ENCODE data around the gene PLEKHA6. TPM values are rescaled to one million over a fixed set of nuclear protein-coding genes. Genes with fewer than 3 reads are reported as not detected.

Gene PLEKHA6
- total and polyA plus RNA-seq, 5 donors from 2014 or later = 0.17 TPM; not detected in 4

- Mint-ChIP-seq H3K36me3 (no peaks in the 10 kb centered on the region), H3K27ac (no peak overlapping the region), H3K9me3 (peaks cover 0 to 3% (median 0%) of the 10 kb centered on the region in 7 donors), H3K4me3 (no peak overlapping the region), H3K4me1 (peaks cover 0 to 7% (median 1%) of the 10 kb centered on the region in 4 donors), H3K27me3 (peaks cover 35% of the 10 kb centered on the region)
- no peaks in the 10 kb centered on the region for H3K36me3 ChIP-seq (ENCODE audit: control insufficient read depth, insufficient read depth, low read length)
- no peak overlapping the region for H3K4me3 ChIP-seq (ENCODE audit: low read depth, low read length)
- no peaks in the 10 kb centered on the region for H3K9me3 ChIP-seq (ENCODE audit: control insufficient read depth in 2 of 2, low read length in 2 of 2)
- ATAC-seq (ENCODE audit: low read depth in 2 of 2) (no peak), DNase-seq (no peak)
- H3K4me1 ChIP-seq (ENCODE audit: control insufficient read depth, insufficient read depth, low read length, poor library complexity, severe bottlenecking) = no peaks in the 10 kb centered on the region
- H3K27ac ChIP-seq (ENCODE audit: insufficient read depth, low read length, poor library complexity, severe bottlenecking) = no peak overlapping the region
- peaks cover 12% of the 10 kb centered on the region for H3K27me3 ChIP-seq (ENCODE audit: control insufficient read depth, insufficient read depth, low read length)
Measured at GRCh38 chr1:204186597-204186996, 173.1 kb downstream of the PLEKHA6 start.

DNA sequence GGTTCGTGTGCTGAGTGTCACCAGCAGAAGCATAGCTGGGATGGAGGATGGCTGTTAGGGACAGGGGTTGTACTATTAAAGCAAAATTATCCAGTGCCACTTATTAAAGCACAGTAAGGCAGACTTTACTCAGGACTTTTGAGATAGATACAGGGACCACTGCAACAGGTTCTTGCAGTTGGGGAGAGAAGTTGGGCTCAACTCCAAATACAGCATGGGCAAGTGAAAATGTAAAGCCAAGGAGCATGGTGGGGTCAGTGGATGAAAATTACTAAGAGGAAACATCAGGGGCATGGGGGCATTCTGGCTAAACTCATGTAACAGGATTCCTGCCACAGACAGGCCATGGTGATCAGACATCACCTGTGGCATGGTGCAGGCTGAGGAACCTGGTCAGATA is 178.6 kb downstream of the PLEKHA6 start:
- H3K4me1 Mint-ChIP-seq = no peaks in the 10 kb centered on the region
- H3K9me3 Mint-ChIP-seq = peaks cover 0 to 7% (median 3%) of the 10 kb centered on the region in 7 donors
- ATAC-seq (ENCODE audit: low read depth in 2 of 2) = no peak

DNA sequence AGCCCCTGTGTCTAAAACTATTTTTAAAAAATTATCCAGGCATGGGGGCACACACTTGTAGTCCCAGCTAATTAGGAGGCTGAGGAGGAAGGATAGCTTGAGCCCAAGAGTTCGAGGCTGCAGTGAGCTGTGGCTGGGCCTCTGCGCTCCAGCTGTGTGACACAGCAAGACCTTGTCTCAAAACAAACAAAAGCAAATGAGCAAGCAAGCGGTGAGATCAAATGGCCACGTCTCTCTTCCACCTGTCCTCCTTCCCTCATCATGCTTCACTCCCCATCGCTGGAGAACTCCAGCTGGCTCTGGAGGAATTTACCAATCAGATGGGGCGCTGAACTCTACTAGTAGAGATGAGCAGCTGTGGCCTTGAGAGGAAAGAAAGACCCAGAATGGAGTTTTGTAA is 179.6 kb downstream of the PLEKHA6 start:
- Histone ChIP-seq H3K27ac (ENCODE audit: insufficient read depth, low read length, poor library complexity, severe bottlenecking) (no peak overlapping the region), H3K4me3 (ENCODE audit: low read depth, low read length) (no peak overlapping the region), H3K36me3 (ENCODE audit: control insufficient read depth, insufficient read depth, low read length) (no peaks in the 10 kb centered on the region), H3K4me1 (ENCODE audit: control insufficient read depth, insufficient read depth, low read length, poor library complexity, severe bottlenecking) (no peaks in the 10 kb centered on the region), H3K27me3 (ENCODE audit: control insufficient read depth, insufficient read depth, low read length) (no peaks in the 10 kb centered on the region), H3K9me3 (ENCODE audit: control insufficient read depth in 2 of 2, low read length in 2 of 2) (no peaks in the 10 kb centered on the region)
- ATAC-seq (ENCODE audit: low read depth in 2 of 2) (no peak), DNase-seq (no peak)
- Mint-ChIP-seq H3K4me1 (no peaks in the 10 kb centered on the region), H3K4me3 (no peak overlapping the region), H3K36me3 (no peaks in the 10 kb centered on the region), H3K27ac (peak overlapping the region in 1 of 3 donors; percentile 43), H3K27me3 (peaks cover 4% of the 10 kb centered on the region), H3K9me3 (peaks cover 0 to 7% (median 3%) of the 10 kb centered on the region in 7 donors)

More for the DNA sequence above, 178.6 kb downstream of the PLEKHA6 start:
- Mint-ChIP-seq H3K36me3 (no peaks in the 10 kb centered on the region), H3K4me3 (no peak overlapping the region), H3K27ac (no peak overlapping the region), H3K27me3 (peaks cover 7% of the 10 kb centered on the region)
- DNase-seq = no peak
- H3K9me3 ChIP-seq (ENCODE audit: control insufficient read depth in 2 of 2, low read length in 2 of 2) = no peaks in the 10 kb centered on the region
- no peaks in the 10 kb centered on the region for H3K36me3 ChIP-seq (ENCODE audit: control insufficient read depth, insufficient read depth, low read length)
- H3K4me1 ChIP-seq (ENCODE audit: control insufficient read depth, insufficient read depth, low read length, poor library complexity, severe bottlenecking) = no peaks in the 10 kb centered on the region
- H3K27me3 ChIP-seq (ENCODE audit: control insufficient read depth, insufficient read depth, low read length) = no peaks in the 10 kb centered on the region
- no peak overlapping the region for H3K4me3 ChIP-seq (ENCODE audit: low read depth, low read length)
- no peak overlapping the region for H3K27ac ChIP-seq (ENCODE audit: insufficient read depth, low read length, poor library complexity, severe bottlenecking)

DNA sequence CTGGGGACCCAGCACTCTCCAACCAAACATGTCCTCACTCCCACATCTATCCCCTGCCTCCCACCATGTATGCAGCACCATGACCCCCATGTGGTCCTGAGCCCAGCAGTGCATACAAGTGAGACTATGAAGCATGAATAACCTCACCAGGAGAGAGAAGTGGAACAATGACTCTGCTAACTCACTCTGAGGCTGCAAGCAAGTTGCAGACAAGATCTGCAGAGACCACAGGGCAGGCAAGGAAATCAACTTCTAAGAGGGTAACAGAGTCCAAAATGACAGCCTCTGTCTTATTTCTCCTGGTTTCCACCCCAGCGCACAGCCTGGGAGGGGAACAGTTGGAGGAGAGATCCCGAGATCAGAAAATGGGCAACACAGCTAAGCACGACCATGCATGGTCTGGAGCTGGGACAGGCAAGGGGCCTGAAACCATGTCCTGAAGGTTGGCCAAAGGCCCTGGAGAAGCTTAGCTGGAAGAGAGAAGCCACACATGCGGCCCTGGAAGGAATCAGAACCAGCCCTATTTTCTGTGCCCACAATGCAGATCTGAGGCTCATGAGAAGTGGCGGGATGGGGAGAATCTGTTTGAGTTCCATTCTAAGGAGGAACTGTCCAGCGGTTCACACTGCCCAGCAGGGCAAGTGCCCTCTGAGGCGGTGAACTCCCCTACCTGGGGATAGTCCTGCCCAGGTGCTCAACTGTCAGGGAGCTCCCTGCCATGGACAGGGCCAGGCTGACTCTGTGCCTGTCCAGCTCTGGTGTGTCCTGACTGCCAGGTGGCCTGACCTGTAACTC is 181.0 kb downstream of the PLEKHA6 start:
- ATAC-seq (ENCODE audit: low read depth in 2 of 2) = no peak
- Histone ChIP-seq H3K9me3 (ENCODE audit: control insufficient read depth in 2 of 2, low read length in 2 of 2) (no peaks in the 10 kb centered on the region), H3K4me1 (ENCODE audit: control insufficient read depth, insufficient read depth, low read length, poor library complexity, severe bottlenecking) (no peaks in the 10 kb centered on the region), H3K27me3 (ENCODE audit: control insufficient read depth, insufficient read depth, low read length) (no peaks in the 10 kb centered on the region), H3K27ac (ENCODE audit: insufficient read depth, low read length, poor library complexity, severe bottlenecking) (no peak overlapping the region), H3K4me3 (ENCODE audit: low read depth, low read length) (no peak overlapping the region), H3K36me3 (ENCODE audit: control insufficient read depth, insufficient read depth, low read length) (no peaks in the 10 kb centered on the region)
- no peak overlapping the region for H3K4me3 Mint-ChIP-seq
- H3K9me3 Mint-ChIP-seq = peaks cover 0 to 8% (median 4%) of the 10 kb centered on the region in 7 donors
- H3K27me3 Mint-ChIP-seq = no peaks in the 10 kb centered on the region
- no peak overlapping the region for H3K27ac Mint-ChIP-seq
- H3K4me1 Mint-ChIP-seq = no peaks in the 10 kb centered on the region
- H3K36me3 Mint-ChIP-seq = no peaks in the 10 kb centered on the region
- DNase-seq = no peak

DNA sequence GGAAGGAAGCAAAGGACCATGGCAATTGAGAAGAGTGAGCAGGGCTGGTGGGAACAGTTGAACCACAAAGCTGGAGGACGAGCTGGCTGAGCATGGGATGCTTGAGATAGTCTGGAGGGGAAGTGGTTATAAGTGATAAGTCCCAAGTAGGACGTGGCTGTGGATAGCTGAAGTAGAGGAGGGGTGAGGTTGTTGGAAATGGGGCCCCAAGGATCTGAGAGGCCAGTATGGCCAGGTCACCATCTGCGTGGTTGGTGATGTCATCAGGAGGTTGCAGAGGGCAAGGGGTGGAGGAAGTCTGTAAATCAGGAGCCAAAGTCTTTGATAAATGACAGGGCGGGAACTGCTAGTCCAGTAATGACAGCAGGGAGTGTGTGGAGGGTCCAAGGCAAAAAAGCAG is 182.6 kb downstream of the PLEKHA6 start:
- no peaks in the 10 kb centered on the region for H3K27me3 ChIP-seq (ENCODE audit: control insufficient read depth, insufficient read depth, low read length)
- DNase-seq (no peak), ATAC-seq (ENCODE audit: low read depth in 2 of 2) (no peak)
- Mint-ChIP-seq H3K27me3 (no peaks in the 10 kb centered on the region), H3K27ac (no peak overlapping the region), H3K4me1 (no peaks in the 10 kb centered on the region), H3K36me3 (no peaks in the 10 kb centered on the region), H3K4me3 (no peak overlapping the region), H3K9me3 (peaks cover 0 to 20% (median 7%) of the 10 kb centered on the region in 7 donors)
- no peak overlapping the region for H3K4me3 ChIP-seq (ENCODE audit: low read depth, low read length)
- no peaks in the 10 kb centered on the region for H3K4me1 ChIP-seq (ENCODE audit: control insufficient read depth, insufficient read depth, low read length, poor library complexity, severe bottlenecking)
- H3K9me3 ChIP-seq (ENCODE audit: control insufficient read depth in 2 of 2, low read length in 2 of 2) = peaks cover 6 to 11% of the 10 kb centered on the region in 2 experiments
- no peaks in the 10 kb centered on the region for H3K36me3 ChIP-seq (ENCODE audit: control insufficient read depth, insufficient read depth, low read length)
- H3K27ac ChIP-seq (ENCODE audit: insufficient read depth, low read length, poor library complexity, severe bottlenecking) = no peak overlapping the region

GRCh38 chr1:204176049-204176448 is 183.7 kb downstream of the PLEKHA6 start:
- Mint-ChIP-seq H3K4me3 (no peak overlapping the region), H3K4me1 (no peaks in the 10 kb centered on the region), H3K27me3 (no peaks in the 10 kb centered on the region), H3K27ac (no peak overlapping the region), H3K36me3 (no peaks in the 10 kb centered on the region), H3K9me3 (peaks cover 0 to 29% (median 16%) of the 10 kb centered on the region in 7 donors)
- Histone ChIP-seq H3K27ac (ENCODE audit: insufficient read depth, low read length, poor library complexity, severe bottlenecking) (no peak overlapping the region), H3K27me3 (ENCODE audit: control insufficient read depth, insufficient read depth, low read length) (no peaks in the 10 kb centered on the region), H3K4me1 (ENCODE audit: control insufficient read depth, insufficient read depth, low read length, poor library complexity, severe bottlenecking) (no peaks in the 10 kb centered on the region), H3K9me3 (ENCODE audit: control insufficient read depth in 2 of 2, low read length in 2 of 2) (peaks cover 13 to 22% of the 10 kb centered on the region in 2 experiments), H3K36me3 (ENCODE audit: control insufficient read depth, insufficient read depth, low read length) (no peaks in the 10 kb centered on the region), H3K4me3 (ENCODE audit: low read depth, low read length) (no peak overlapping the region)
- ATAC-seq (ENCODE audit: low read depth in 2 of 2) (no peak), DNase-seq (no peak)

- Histone ChIP-seq H3K4me1 (ENCODE audit: control insufficient read depth, insufficient read depth, low read length, poor library complexity, severe bottlenecking) (no peaks in the 10 kb centered on the region), H3K27ac (ENCODE audit: insufficient read depth, low read length, poor library complexity, severe bottlenecking) (no peak overlapping the region), H3K4me3 (ENCODE audit: low read depth, low read length) (no peak overlapping the region), H3K9me3 (ENCODE audit: control insufficient read depth in 2 of 2, low read length in 2 of 2) (peaks cover 23 to 33% of the 10 kb centered on the region in 2 experiments), H3K27me3 (ENCODE audit: control insufficient read depth, insufficient read depth, low read length) (no peaks in the 10 kb centered on the region), H3K36me3 (ENCODE audit: control insufficient read depth, insufficient read depth, low read length) (no peaks in the 10 kb centered on the region)
- H3K27ac Mint-ChIP-seq = no peak overlapping the region
- ATAC-seq (ENCODE audit: low read depth in 2 of 2) (no peak), DNase-seq (no peak)
- H3K4me1 Mint-ChIP-seq = no peaks in the 10 kb centered on the region
- no peaks in the 10 kb centered on the region for H3K36me3 Mint-ChIP-seq
- H3K27me3 Mint-ChIP-seq = no peaks in the 10 kb centered on the region
- H3K9me3 Mint-ChIP-seq = peaks cover 0 to 35% (median 18%) of the 10 kb centered on the region in 7 donors
- no peak overlapping the region for H3K4me3 Mint-ChIP-seq
Measured at GRCh38 chr1:204174958-204175357, 184.8 kb downstream of the PLEKHA6 start.

Data from CD4-positive, CD25-positive, alpha-beta regulatory T cell (primary cell).